ENCODE measurements around the gene PCDHB3. TPM values are rescaled to one million over a fixed set of nuclear protein-coding genes. Genes with fewer than 3 reads are reported as not detected.
A peak's percentile ranks its signal among the peaks of the same experiment; 100 is the strongest.
"Not testable (repeated sequence)": the region's sequence is repeated elsewhere in the genome, so short reads cannot be mapped to it uniquely, and the experiment has no call there.

Gene PCDHB3
- total RNA-seq, 4 donors from 2014 or later, result 0.30 to 0.76 (median 0.71) TPM

GRCh38 chr5:141127305-141127704 lies 27.0 kb downstream of the PCDHB3 start:
- intact Hi-C loops (cut with DNase I), result no loop called here
- Histone ChIP-seq H3K4me3 (no peak overlapping the region), H3K36me3 (no peaks in the 10 kb centered on the region), H3K4me1 (no peaks in the 10 kb centered on the region), H3K27me3 (peaks cover 0 to 7% (median 0%) of the 10 kb centered on the region in 4 donors), H3K9me3 (peaks cover 0 to 40% (median 12%) of the 10 kb centered on the region in 3 donors), H3K27ac (no peak overlapping the region)
- 80 to 90% methylated on average over 1 of the region's 1 CpG for WGBS, 2 donors
- TF ChIP-seq, protein P1, sequence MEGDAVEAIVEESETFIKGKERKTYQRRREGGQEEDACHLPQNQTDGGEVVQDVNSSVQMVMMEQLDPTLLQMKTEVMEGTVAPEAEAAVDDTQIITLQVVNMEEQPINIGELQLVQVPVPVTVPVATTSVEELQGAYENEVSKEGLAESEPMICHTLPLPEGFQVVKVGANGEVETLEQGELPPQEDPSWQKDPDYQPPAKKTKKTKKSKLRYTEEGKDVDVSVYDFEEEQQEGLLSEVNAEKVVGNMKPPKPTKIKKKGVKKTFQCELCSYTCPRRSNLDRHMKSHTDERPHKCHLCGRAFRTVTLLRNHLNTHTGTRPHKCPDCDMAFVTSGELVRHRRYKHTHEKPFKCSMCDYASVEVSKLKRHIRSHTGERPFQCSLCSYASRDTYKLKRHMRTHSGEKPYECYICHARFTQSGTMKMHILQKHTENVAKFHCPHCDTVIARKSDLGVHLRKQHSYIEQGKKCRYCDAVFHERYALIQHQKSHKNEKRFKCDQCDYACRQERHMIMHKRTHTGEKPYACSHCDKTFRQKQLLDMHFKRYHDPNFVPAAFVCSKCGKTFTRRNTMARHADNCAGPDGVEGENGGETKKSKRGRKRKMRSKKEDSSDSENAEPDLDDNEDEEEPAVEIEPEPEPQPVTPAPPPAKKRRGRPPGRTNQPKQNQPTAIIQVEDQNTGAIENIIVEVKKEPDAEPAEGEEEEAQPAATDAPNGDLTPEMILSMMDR (IDR thresholded peaks at IDR 0.05), result no peak
- no peak for TF ChIP-seq POLR2A (IDR thresholded peaks at IDR 0.05)
- DNase-seq, result no peak

GRCh38 chr5:141135030-141135717 lies 34.9 kb downstream of the PCDHB3 start, which contains the start of gene PCDHB5:
Gene PCDHB5, plus strand, starts transcription at chr5:141135206. Its CDS starts 229 bp downstream, at chr5:141135435.
- peak within 1 kb of the TSS; percentile 1 to 56 (median 27) for H3K4me3 ChIP-seq
- H3K4me1 ChIP-seq, result no peaks in the 10 kb centered on the region
- H3K36me3 ChIP-seq, result no peaks in the 10 kb centered on the region
- H3K27ac ChIP-seq, result no peak within 1 kb of the TSS
- no peak for DNase-seq
- peaks cover 0 to 78% (median 29%) of the 10 kb centered on the region in 3 donors for H3K9me3 ChIP-seq
- TF ChIP-seq POLR2A (IDR thresholded peaks at IDR 0.05), result no peak
- TF ChIP-seq, protein P1 (IDR thresholded peaks at IDR 0.05), result peak in 1 of 6 experiments; percentile 21
- intact Hi-C loops (cut with DNase I), result no loop called here
- 25 to 37% methylated on average over 19 to 22 of the region's 22 CpGs for WGBS, 2 donors
- H3K27me3 ChIP-seq, result no peaks in the 10 kb centered on the region

DNA sequence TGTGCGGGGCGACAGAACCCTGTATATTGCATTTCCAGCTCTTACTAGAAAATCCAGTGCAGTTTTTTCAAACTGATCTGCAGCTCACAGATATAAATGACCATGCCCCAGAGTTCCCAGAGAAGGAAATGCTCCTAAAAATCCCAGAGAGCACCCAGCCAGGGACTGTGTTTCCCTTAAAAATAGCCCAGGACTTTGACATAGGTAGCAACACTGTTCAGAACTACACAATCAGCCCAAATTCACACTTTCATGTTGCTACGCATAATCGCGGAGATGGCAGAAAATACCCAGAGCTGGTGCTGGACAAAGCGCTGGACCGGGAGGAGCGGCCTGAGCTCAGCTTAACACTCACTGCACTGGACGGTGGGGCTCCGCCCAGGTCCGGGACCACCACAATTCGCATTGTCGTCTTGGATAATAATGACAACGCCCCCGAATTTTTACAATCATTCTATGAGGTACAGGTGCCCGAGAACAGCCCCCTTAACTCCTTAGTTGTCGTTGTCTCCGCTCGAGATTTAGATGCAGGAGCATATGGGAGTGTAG lies 35.5 kb downstream of the PCDHB3 start:
- peak overlapping the region; percentile 1 to 56 (median 27) for H3K4me3 ChIP-seq

GRCh38 chr5:141137346-141137745 lies 37.1 kb downstream of the PCDHB3 start:
- H3K4me1 ChIP-seq; DNase-seq; H3K27ac ChIP-seq; H3K27me3 ChIP-seq; intact Hi-C loops (cut with DNase I); H3K4me3 ChIP-seq; H3K36me3 ChIP-seq: not testable (repeated sequence)
- peaks cover 0 to 82% (median 29%) of the 10 kb centered on the region in 3 donors for H3K9me3 ChIP-seq
- WGBS, 2 donors, result 53 to 82% methylated on average over 2 to 23 of the region's 34 CpGs

More for the DNA sequence above, 35.5 kb downstream of the PCDHB3 start:
- no peak for DNase-seq
- Histone ChIP-seq H3K27me3 (no peaks in the 10 kb centered on the region), H3K27ac (no peak overlapping the region), H3K36me3 (no peaks in the 10 kb centered on the region), H3K9me3 (peaks cover 0 to 83% (median 29%) of the 10 kb centered on the region in 3 donors), H3K4me1 (no peaks in the 10 kb centered on the region)
- intact Hi-C loops (cut with DNase I), result no loop called here
- 64 to 67% methylated on average over 18 to 19 of the region's 19 CpGs for WGBS, 2 donors
- TF ChIP-seq, protein P1 (IDR thresholded peaks at IDR 0.05), result no peak
- TF ChIP-seq POLR2A (IDR thresholded peaks at IDR 0.05), result no peak

DNA sequence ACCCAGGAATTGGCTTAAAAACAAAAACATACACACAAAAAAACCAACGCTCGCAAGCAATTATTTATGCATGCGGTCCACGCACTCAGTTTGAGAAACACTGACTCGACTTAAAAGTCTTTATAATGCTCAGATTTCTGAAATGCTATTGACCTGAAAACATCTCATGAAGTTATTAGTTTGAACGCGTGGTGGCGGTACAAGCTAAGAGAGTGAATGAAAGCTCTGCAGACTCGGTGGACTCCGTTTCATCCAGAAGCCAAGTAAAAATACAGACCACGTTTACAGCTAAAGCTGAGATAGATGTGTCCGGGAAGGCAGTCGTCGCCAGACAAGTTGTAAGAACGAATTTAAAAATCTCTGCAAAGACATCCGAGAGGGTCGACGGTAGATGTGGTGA lies 49.5 kb downstream of the PCDHB3 start, which contains the start of gene PCDHB6:
TSS of gene PCDHB6 (plus strand) at position 246 of the 400 bp plus-strand sequence. CDS start 201 bp downstream, outside the sequence.
- WGBS, 2 donors, result 23 to 25% methylated on average over 18 of the region's 18 CpGs
- H3K9me3 ChIP-seq, result peaks cover 0 to 39% (median 25%) of the 10 kb centered on the region in 3 donors
- no peak for DNase-seq
- H3K27ac ChIP-seq, result no peak within 1 kb of the TSS
- intact Hi-C loops (cut with DNase I), result no loop called here
- TF ChIP-seq POLR2A (IDR thresholded peaks at IDR 0.05), result no peak
- TF ChIP-seq, protein P1 (IDR thresholded peaks at IDR 0.05), result peak in 1 of 6 experiments; percentile 5
- H3K36me3 ChIP-seq, result no peaks in the 10 kb centered on the region
- H3K27me3 ChIP-seq, result peaks cover 0 to 10% (median 0%) of the 10 kb centered on the region in 4 donors
- no peak within 1 kb of the TSS for H3K4me3 ChIP-seq
- no peaks in the 10 kb centered on the region for H3K4me1 ChIP-seq
